Astrocyte (in vitro differentiated cells and primary cell): ENCODE data around the gene NIFK.

Experiments used
- CTCF ChIP-seq: IDR thresholded peaks from 2 replicates; pipeline ENCODE4 v1.5.1; 2011; ENCODE audit warnings: low read depth, mild to moderate bottlenecking, inconsistent platforms, low read length, moderate library complexity; ENCODE audit not compliant: insufficient read depth
- EZH2 ChIP-seq: IDR thresholded peaks from 2 replicates; pipeline ENCODE4 v1.6.1; 2012; ENCODE audit warnings: mild to moderate bottlenecking, low read length, inconsistent platforms; ENCODE audit not compliant: insufficient read depth

DNA sequence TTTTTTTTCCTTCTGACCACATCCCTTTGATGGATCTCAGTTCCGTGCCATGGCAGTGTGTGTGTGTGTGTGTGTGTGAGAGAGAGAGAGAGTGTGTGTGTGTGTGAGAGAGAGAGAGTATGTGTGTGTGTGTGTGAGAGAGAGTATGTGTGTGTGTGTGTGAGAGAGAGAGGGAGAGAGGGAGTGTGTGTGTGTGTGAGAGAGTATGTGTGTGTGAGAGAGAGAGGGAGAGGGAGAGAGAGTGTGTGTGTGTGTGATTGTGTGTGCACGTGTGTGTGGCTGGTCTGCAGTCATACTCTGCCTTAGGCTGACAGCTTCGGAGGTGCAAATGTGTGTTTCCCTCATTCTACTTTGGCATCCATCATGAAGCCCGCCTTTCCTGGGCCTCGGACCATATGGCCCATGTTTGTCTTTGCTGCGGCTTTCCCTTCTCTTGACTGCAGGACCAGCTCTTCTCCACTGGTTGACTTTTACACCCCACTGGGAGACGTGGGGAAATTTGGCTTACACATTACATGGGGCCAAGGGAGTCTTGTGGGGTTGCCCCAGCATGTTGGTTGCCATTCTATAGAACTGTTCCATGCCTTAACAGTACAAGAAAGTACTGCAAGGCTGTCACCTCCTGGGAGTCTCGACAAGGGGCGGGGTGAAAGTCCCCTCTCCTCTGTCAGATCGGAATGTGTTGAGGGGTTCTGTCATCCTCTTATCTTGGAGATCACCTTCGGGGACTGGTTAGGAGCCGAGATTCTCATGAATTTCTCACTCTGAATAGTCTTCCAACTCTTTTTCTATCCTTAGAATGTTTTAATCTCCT lies 40.4 kb upstream of the NIFK start:
- TF ChIP-seq CTCF (no peak), EZH2 (no peak)
